NCI-H345 treated with DMSO at 0.1 percent for 48 hours (cell line): ENCODE results near the gene BMP8A.

Experiments used
- DNase-seq: peaks from one replicate; lab custom pipeline; 2025; ENCODE audit not compliant: unreplicated experiment; lab: John Stamatoyannopoulos, UW

Gene BMP8A

DNA sequence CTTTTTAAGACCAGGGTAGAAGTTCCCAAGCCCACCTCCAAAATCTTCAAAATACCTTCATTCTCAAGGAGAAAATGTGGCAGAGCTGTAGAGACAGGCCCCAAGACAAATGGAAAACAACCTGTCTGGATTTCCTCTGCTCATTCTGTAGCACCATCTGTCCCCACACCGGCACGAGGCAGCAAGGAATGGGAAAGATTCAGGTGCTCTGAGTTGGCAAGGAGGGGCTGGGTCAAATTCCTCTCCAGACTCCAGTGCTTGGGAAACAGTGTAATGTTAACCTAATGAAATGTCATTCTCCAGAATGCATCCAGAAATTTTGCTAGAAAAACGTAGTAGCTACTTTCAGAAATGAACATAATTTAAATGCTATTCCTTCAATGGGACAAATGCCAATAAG is 75.9 kb downstream of the BMP8A start:
- no peak for DNase-seq

DNA sequence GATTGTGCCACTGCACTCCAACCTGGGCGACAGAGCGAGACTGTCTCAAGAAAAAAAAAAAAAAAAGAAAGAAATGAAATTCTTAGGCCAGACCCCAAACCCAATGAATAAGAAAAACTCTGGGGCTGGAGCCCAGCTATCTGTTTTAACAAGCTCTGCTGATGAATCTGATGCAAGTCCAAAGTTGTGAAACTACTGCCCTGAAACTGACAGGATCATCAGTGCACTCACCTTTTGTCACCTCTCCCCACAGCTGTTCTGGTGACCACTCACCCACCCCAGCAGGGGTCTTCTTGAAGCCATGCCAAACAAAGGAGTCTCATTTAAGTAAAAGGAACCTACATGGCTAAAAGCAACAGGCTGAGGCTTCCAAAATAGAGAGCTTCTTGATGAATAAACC is 76.8 kb downstream of the BMP8A start:
- DNase-seq = no peak

DNA sequence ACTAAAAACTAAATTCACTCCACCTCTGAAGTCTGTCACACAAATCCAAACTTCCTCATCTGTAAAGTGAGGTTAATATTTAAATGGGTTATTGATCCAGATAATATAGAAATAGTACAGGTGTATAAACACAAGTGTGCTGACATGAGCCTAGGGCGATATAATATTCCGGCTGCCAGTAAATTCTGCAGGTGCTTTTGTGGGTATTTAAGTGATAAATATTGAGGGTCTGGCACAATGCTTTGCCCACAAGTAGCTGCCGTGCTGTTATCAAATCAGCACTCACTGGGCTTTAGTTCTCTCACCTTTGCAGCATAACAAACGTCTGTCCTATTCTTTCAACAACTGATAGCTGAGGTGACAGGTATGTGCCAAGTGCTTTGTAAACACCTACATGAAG is 77.6 kb downstream of the BMP8A start:
- no peak for DNase-seq

DNA sequence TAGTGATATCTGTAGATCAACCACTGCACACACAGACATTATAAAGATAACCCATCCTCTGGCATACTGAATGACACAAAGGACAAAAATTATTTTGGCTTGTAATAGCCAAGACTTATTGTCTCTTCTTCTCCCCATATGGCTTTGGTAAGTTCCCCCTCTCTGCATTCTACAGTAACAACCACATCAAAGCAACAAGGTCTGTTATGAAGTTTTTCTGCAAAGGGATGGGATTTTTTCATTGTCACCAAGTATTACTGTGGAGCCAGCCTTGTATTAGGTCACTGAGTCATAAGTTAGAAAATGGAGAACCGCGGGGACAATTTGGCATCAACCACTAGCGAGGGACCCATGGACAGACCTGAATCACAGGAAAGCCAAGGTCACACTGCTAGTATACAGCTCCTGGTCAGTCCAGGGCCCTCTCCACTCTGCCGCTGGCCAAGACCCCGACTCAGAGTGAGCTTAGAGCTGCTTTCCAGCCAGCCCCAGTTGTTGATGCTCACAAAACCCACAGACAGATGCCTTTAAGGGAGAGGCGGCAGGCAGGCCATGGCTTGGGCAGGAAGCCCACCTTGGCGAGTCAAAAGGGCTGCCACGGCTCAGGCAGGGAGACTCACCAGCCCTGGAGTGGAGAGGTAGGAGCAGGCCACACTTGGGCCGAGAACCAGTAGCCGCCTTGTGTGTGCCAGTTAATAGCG is 79.2 kb downstream of the BMP8A start:
- no peak for DNase-seq

DNA sequence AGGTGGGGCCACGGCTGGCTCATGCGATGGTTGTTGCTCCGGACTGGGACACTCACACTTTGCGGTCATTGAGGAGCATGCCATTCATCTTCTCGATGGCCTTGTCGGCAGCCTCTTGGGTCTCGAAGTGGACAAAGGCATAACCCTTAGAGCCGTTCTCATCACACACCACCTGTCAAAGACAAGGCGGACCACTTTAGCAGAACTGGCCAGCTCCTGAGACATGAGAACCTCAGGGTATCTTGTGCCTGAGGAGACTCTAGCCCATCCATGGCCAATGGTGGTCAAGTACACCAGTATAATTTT is 79.7 kb downstream of the BMP8A start:
- no peak for DNase-seq

DNA sequence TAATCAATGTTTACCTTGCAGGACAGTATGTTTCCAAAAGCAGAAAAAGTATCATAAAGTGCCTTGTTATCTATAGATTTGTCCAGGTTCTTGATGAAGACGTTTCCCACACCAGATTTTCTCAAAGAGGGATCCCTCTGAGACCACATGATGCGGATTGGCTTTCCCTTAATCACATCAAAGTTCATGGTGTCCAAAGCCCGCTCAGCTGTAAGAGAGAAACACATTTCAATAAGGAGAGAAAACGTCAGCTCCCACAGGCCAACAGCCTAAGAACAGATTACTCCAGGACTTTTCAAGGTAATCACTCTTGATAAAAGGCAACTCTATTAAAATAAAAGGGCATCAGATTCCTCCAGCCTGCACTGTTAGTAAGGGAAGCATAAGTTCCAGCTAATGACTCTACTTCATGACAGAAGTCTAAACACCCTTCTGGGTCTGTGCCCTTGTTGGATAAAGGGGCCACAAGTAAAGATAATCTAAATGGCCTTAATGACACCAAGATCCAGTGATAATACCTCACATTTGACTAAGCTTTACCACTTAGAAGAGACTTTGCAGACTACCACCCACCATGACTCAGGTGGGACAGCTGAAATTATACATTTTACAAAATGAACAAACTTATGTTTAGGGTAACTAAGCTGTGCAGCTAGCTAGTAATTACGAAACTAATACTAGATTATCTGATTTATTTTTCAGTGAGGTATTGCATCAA is 81.1 kb downstream of the BMP8A start:
- DNase-seq = no peak

DNA sequence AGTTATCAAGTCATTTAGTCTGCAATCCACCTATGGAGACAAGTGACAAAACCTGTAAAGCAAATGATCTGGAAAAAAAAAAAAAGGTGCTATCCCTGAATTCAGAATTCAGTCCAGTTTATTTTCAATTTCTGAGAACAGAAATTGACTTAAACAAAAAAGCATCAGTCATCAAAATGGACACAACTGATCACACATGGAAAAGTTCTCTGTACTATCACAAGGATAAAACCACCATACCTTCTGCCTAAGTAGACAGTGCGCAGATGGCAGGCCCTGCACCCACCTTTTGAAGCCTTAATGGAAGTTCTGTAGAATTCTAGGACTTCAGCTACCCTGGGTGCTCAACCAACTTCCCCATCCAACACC is 81.6 kb downstream of the BMP8A start:
- no peak for DNase-seq

DNA sequence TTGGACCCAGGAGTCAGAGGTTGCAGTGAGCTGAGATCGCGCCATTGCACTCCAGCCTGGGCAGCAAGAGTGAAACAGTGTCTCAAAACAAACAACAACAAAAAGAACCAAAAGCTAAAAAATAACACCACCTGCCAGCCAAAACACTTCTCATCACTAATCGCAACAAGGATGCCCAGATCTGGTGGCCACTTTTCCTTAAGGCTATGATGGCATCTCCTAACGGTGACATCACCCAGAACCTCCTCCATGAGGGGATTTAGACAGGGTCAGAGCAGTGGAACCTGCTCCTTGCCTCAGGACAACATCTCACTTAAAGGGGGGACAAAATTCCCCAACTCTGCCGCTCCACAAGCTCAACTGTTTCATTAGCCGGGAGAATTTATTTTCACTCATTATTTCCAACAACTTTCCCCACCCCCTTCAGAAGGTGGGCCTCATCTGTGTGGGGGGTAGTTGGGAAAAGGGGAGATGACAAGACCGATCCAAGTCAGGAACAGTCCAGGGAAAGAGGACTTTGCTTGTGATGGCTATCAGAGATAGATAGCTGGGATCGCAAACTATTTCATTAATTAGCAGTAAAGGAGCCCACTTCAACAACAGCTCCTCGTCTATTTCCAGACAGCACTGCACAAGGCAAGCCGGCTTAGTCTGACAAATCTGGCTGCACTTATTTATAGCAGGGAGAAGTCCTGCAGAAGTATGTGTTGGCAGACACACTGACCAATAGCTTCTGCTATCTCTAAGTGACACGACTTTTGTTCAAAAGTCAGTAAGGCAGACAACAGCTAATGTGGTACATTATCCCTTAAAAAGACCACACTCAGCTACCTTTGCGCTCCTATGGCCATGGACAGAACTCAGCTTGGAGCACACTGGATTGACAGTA is 82.5 kb downstream of the BMP8A start:
- DNase-seq = no peak

DNA sequence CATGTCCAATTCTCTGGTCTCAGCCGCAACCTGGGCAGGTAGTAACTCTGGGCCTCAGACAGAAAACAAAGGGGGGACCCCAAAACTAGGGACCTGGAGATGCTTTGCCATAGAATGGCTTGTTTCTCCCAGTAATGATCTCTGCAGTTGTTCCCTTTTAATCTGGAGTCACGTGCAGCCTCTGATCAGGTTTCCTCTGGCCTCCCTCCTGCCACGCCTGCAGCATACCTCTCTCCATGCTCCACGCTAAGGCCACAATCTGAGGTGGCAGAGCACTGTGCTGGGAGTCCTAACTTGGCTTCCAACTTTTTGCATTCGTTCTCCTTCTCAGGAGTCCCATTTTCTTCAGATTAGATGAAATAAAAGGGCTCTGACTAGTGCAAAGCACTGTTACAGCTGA is 83.2 kb downstream of the BMP8A start:
- no peak for DNase-seq
